HepG2 (cell line): ENCODE results near the gene BMPR1B. TPM values are rescaled to one million over a fixed set of nuclear protein-coding genes. Genes with fewer than 3 reads are reported as not detected.

Experiments used
- ATAC-seq: fragments of 200-7000 bp; cut with Tn5 transposase; 3 replicates; pipeline ENCODE4 v1.9.1; 2020; ENCODE audit warnings: mild to moderate bottlenecking, moderate library complexity
- BruUV-seq: library from RNA; stranded (reverse); fragments of 400-500 nt; replicated peaks from 2 replicates; lab custom pipeline; 2021; lab: Mats Ljungman, UMichigan
- CTCF ChIA-PET: fragments of 300-600 bp; formaldehyde crosslinking; extraction: SDS; loops from one replicate; lab custom pipeline; 2021; ENCODE audit warnings: low total read pairs, inconsistent platforms, low intra/inter-chr PET ratio; lab: Yijun Ruan, JAX
- POLR2A ChIA-PET: fragments of 350-600 bp; sonication (Branson Sonifier 250); formaldehyde crosslinking; loops from one replicate; lab custom pipeline; 2020; ENCODE audit warnings: antibody characterized with exemption, inconsistent platforms; lab: Yijun Ruan, JAX
- DNase-seq: peaks from one replicate; pipeline ENCODE4 v3.0.0-alpha.2; 2015; ENCODE audit warnings: low spot score
- FAIRE-seq: peaks from 3 replicates; lab custom pipeline; 2011; peaks lifted over from hg19 to GRCh38; lab: Jason Lieb, UNC
- H2AFZ ChIP-seq: one replicate; pipeline ENCODE4 v1.6.1; 2011; ENCODE audit warnings: low read length, inconsistent platforms
- H3K27ac ChIP-seq: fragments of 300-600 bp; 3 replicates; pipeline ENCODE4 v1.8.0; 2011; ENCODE audit warnings: mixed run types, mild to moderate bottlenecking, mixed read lengths, low read length, inconsistent platforms; ENCODE audit not compliant: insufficient read depth; ENCODE audit errors: extremely low read length
- H3K27me3 ChIP-seq, 2 experiments: fragments of 200-600 bp in 1 of 2; 2 replicates in 1 of 2; 3 replicates in 1 of 2; pipeline versions ENCODE4 v1.6.0 to v1.8.0; 2011; ENCODE audit warnings: low read length in 2 of 2, mild to moderate bottlenecking in 2 of 2, moderate library complexity in 2 of 2, inconsistent platforms in 1 of 2; ENCODE audit not compliant: insufficient read depth in 2 of 2, control insufficient read depth in 1 of 2
- H3K36me3 ChIP-seq, 2 experiments: fragments of 200-600 bp in 1 of 2; replicated peaks in 1 of 2; 2 replicates in 1 of 2; 3 replicates in 1 of 2; pipeline versions ENCODE4 v1.5.1 to v1.8.0; 2011; ENCODE audit warnings: low read length in 2 of 2, inconsistent platforms in 1 of 2; ENCODE audit not compliant: insufficient read depth in 2 of 2, control insufficient read depth in 1 of 2
- H3K4me1 ChIP-seq: 2 replicates; pipeline ENCODE4 v1.5.1; 2012; ENCODE audit warnings: low read length, inconsistent platforms; ENCODE audit not compliant: insufficient read depth
- H3K4me2 ChIP-seq: 2 replicates; pipeline ENCODE4 v1.6.0; 2011; ENCODE audit warnings: low read depth, low read length, inconsistent platforms
- H3K4me3 ChIP-seq, 3 experiments: fragments of 200-600 bp in 1 of 3; sonication (generic), shearing (Covaris generic) in 1 of 3; replicated peaks in 1 of 3; 2 replicates each; pipeline ENCODE4 v1.5.1; 2011 to 2016; ENCODE audit warnings: low read length in 3 of 3, inconsistent platforms in 2 of 3, low read depth in 2 of 3, mild to moderate bottlenecking in 2 of 3, control low read depth in 1 of 3, mixed read lengths in 1 of 3; ENCODE audit not compliant: insufficient read depth in 1 of 3
- H3K79me2 ChIP-seq: one replicate; pipeline ENCODE4 v1.6.1; 2011; ENCODE audit warnings: low read length, inconsistent platforms; ENCODE audit not compliant: insufficient read depth
- H3K9ac ChIP-seq: 2 replicates; pipeline ENCODE4 v1.6.0; 2011; ENCODE audit warnings: mild to moderate bottlenecking, low read depth, low read length, inconsistent platforms; ENCODE audit not compliant: insufficient read depth
- H3K9me3 ChIP-seq: 2 replicates; pipeline ENCODE4 v1.5.1; 2012; ENCODE audit warnings: mild to moderate bottlenecking, low read length
- H4K20me1 ChIP-seq: 2 replicates; pipeline ENCODE4 v1.6.0; 2011; ENCODE audit warnings: inconsistent platforms, mild to moderate bottlenecking, low read length, moderate library complexity; ENCODE audit not compliant: insufficient read depth
- AKNA ChIP-seq: sonication (generic); formaldehyde crosslinking; IDR thresholded peaks from 2 replicates; pipeline ENCODE4 v1.4.0; 2020; ENCODE audit warnings: missing genetic modification reagents, borderline replicate concordance
- CC2D1A ChIP-seq: sonication (generic); formaldehyde crosslinking; IDR thresholded peaks from 2 replicates; pipeline ENCODE4 v1.8.1; 2023; ENCODE audit warnings: mild to moderate bottlenecking, missing genetic modification reagents
- HINFP ChIP-seq: sonication (generic); formaldehyde crosslinking; IDR thresholded peaks from 2 replicates; pipeline ENCODE4 v1.4.0; 2020; ENCODE audit warnings: low read depth, mild to moderate bottlenecking, missing genetic modification reagents
- HOXA7 ChIP-seq: sonication (generic); formaldehyde crosslinking; IDR thresholded peaks from 2 replicates; pipeline ENCODE4 v1.8.1; 2022; ENCODE audit warnings: mild to moderate bottlenecking, missing genetic modification reagents, moderate library complexity
- KDM2A ChIP-seq: sonication (generic); formaldehyde crosslinking; IDR thresholded peaks from 2 replicates; pipeline ENCODE4 v1.4.0; 2020; ENCODE audit warnings: low read depth, missing genetic modification reagents, borderline replicate concordance
- KDM3A ChIP-seq: IDR thresholded peaks from 2 replicates; pipeline ENCODE4 v1.6.1; 2018; ENCODE audit warnings: low read depth, missing compliant biosample characterization
- NFE2 ChIP-seq: sonication (generic); formaldehyde crosslinking; IDR thresholded peaks from 2 replicates; pipeline ENCODE4 v1.4.0; 2020; ENCODE audit warnings: missing genetic modification reagents
- NR2F1 ChIP-seq, 2 experiments: fragments of 450-650 bp in 1 of 2; formaldehyde crosslinking in 1 of 2; IDR thresholded peaks; 2 replicates each; pipeline versions ENCODE4 v1.5.0 to v1.6.1; 2016 to 2020; ENCODE audit warnings: mild to moderate bottlenecking in 1 of 2, missing compliant biosample characterization in 1 of 2, missing genetic modification reagents in 1 of 2, moderate library complexity in 1 of 2
- POLR2AphosphoS5 ChIP-seq: IDR thresholded peaks from 2 replicates; pipeline ENCODE4 v1.6.1; 2012; ENCODE audit warnings: low read depth, low read length
- SAP130 ChIP-seq: IDR thresholded peaks from 2 replicates; pipeline ENCODE4 v1.6.1; 2016; ENCODE audit warnings: low read depth
- SMC3 ChIP-seq: IDR thresholded peaks from 2 replicates; pipeline ENCODE4 v1.6.1; 2011; ENCODE audit warnings: low read length, improper control_type of control experiment
- SP4 ChIP-seq: sonication (generic); formaldehyde crosslinking; IDR thresholded peaks from 2 replicates; pipeline ENCODE4 v1.8.1; 2023; ENCODE audit warnings: mild to moderate bottlenecking, missing genetic modification reagents
- ZBTB42 ChIP-seq: sonication (generic); formaldehyde crosslinking; IDR thresholded peaks from 2 replicates; pipeline ENCODE4 v1.5.0; 2020; ENCODE audit warnings: mild to moderate bottlenecking, missing genetic modification reagents
- ZNF143 ChIP-seq: sonication (generic); formaldehyde crosslinking; IDR thresholded peaks from 2 replicates; pipeline ENCODE4 v1.4.0; 2020; ENCODE audit warnings: missing genetic modification reagents
- ZNF20 ChIP-seq: sonication (generic); formaldehyde crosslinking; IDR thresholded peaks from 2 replicates; pipeline ENCODE4 v1.4.0; 2020; ENCODE audit warnings: mild to moderate bottlenecking, moderate library complexity, missing genetic modification reagents
- ZNF224 ChIP-seq: sonication (generic); formaldehyde crosslinking; IDR thresholded peaks from 2 replicates; pipeline ENCODE4 v1.5.0; 2020; ENCODE audit warnings: mild to moderate bottlenecking, missing genetic modification reagents
- ZNF510 ChIP-seq: sonication (generic); formaldehyde crosslinking; IDR thresholded peaks from 2 replicates; pipeline ENCODE4 v1.4.0; 2020; ENCODE audit warnings: low read depth, mild to moderate bottlenecking, missing genetic modification reagents
- ZNF674 ChIP-seq: sonication (generic); formaldehyde crosslinking; IDR thresholded peaks from 2 replicates; pipeline ENCODE4 v1.5.0; 2020; ENCODE audit warnings: low read depth, mild to moderate bottlenecking, missing genetic modification reagents
- WGBS: methylation state at CpG from one replicate; pipeline ENCODE4 v1.1.6; 2017; ENCODE audit warnings: low lambda C conversion rate; 5-methylcytosine and 5-hydroxymethylcytosine counted together
- in situ Hi-C: cut with HindIII; loops from 2 replicates; pipeline ENCODE4 v1.10.0; 2017; ENCODE audit warnings: low pct_unique_long_range_greater_than_20kb; ENCODE audit not compliant: extremely low pct_ligation_motif_present
- intact Hi-C: fragments of 100-400 bp; cut with micrococcal nuclease; formaldehyde crosslinking; loops from one replicate; pipeline ENCODE4 v1.10.0; 2022; ENCODE audit not compliant: unreplicated experiment
- polyA plus RNA-seq, 8 experiments: library from polyadenylated mRNA; depleted of rRNA in 3 of 8; stranded (reverse) in 7 of 8; unstranded in 1 of 8; fragments of >200 nt; fragmentation: Illumina TruSeq in 4 of 8; extraction: Trizol in 4 of 8; gene quantifications; 2 replicates each; pipeline versions ENCODE4 v1.2.1 to v1.2.3, GENCODE V29; 2011 to 2016; ENCODE audit warnings: low read depth in 4 of 8, missing spikeins in 1 of 8, mixed read lengths in 1 of 8; ENCODE audit not compliant: insufficient read depth in 1 of 8
- total RNA-seq, 5 experiments: library from RNA; depleted of rRNA; stranded (reverse); fragments of >200 nt; fragmentation: Illumina TruSeq; extraction: Trizol; gene quantifications; 2 replicates each; pipeline ENCODE4 v1.2.3, GENCODE V29; 2016; ENCODE audit warnings: low read depth in 1 of 5

Gene BMPR1B
- total and polyA plus RNA-seq, 2 of the 13 experiments (the other 11 are each of a cell fraction or from before 2014, with no cell fraction given) = 0.07 TPM; not detected in 1

- Histone ChIP-seq H3K36me3 (no peaks in the 10 kb centered on the region), H3K27me3 (no peaks in the 10 kb centered on the region; a peak in 1 of 5 replicates), H3K79me2 (no peaks in the 10 kb centered on the region), H3K9me3 (no peaks in the 10 kb centered on the region), H3K27ac (no peak overlapping the region), H3K4me3 (no peak overlapping the region), H4K20me1 (no peaks in the 10 kb centered on the region), H3K4me2 (no peak overlapping the region), H3K9ac (no peak overlapping the region), H3K4me1 (no peaks in the 10 kb centered on the region), H2AFZ (no peak overlapping the region)
- BruUV-seq = no TSS peak
- FAIRE-seq = no peak
- ChIA-PET CTCF (no interaction called here), POLR2A (no interaction called here)
- no peak for TF ChIP-seq ZNF20 (CRISPR knock-in tag)
- no peak for TF ChIP-seq KDM2A
- TF ChIP-seq KDM3A (CRISPR knock-in tag) = no peak
- TF ChIP-seq SP4 (CRISPR knock-in tag) = no peak
- TF ChIP-seq CC2D1A (CRISPR knock-in tag) = no peak
- no peak for TF ChIP-seq POLR2AphosphoS5
- TF ChIP-seq SAP130 (CRISPR knock-in tag) = no peak
- no peak for TF ChIP-seq HINFP
- no peak for TF ChIP-seq SMC3
- TF ChIP-seq ZNF224 (CRISPR knock-in tag) = no peak
- no peak for TF ChIP-seq NFE2 (CRISPR knock-in tag)
- no peak for TF ChIP-seq ZNF143 (CRISPR knock-in tag)
- TF ChIP-seq AKNA (CRISPR knock-in tag) = no peak
- TF ChIP-seq ZBTB42 (CRISPR knock-in tag) = no peak
- TF ChIP-seq HOXA7 (CRISPR knock-in tag) = no peak
- no peak for TF ChIP-seq ZNF674 (CRISPR knock-in tag)
- TF ChIP-seq NR2F1 (CRISPR knock-in tag; IDR thresholded peaks at IDR 0.05) = no peak
- TF ChIP-seq ZNF510 (CRISPR knock-in tag) = no peak
- no peak for ATAC-seq
- 0% methylated on average over 3 of the region's 3 CpGs for WGBS
- intact Hi-C loops = no loop called here
- in situ Hi-C loops = no loop called here
- DNase-seq = no peak
Observed at GRCh38 chr4:95114521-95114920, 356.8 kb downstream of the BMPR1B start.
